CD4-positive, alpha-beta T cell treated with Interleukin-15 for 4 hours (primary cell): ENCODE data around the gene AMD1.
A peak's percentile ranks its signal among the peaks of the same experiment; 100 is the strongest.

Source experiments
- DNase-seq: peaks from one replicate; pipeline ENCODE4 v3.0.0-alpha.2; 2020; ENCODE audit warnings: low spot score

Gene AMD1

GRCh38 chr6:110938171-110938570, 63.6 kb downstream of the AMD1 start:
- no peak for DNase-seq

GRCh38 chr6:110939429-110940200, 65.0 kb downstream of the AMD1 start:
- no peak for DNase-seq

GRCh38 chr6:110944681-110945151, 70.1 kb downstream of the AMD1 start:
- DNase-seq: peak; percentile 63
